NCI-H2107 treated with DMSO at 0.1 percent for 48 hours (cell line): ENCODE data around the gene GRAMD1A.
"Not testable (repeated sequence)": the region's sequence is repeated elsewhere in the genome, so short reads cannot be mapped to it uniquely, and the experiment has no call there.

Source experiments
- DNase-seq: peaks from one replicate; lab custom pipeline; 2025; ENCODE audit not compliant: unreplicated experiment; lab: John Stamatoyannopoulos, UW

The GRAMD1A gene

GRCh38 chr19:34976611-34977010 lies 23.5 kb upstream of the GRAMD1A start:
- no peak for DNase-seq

- no peak for DNase-seq
These were observed 20.1 kb upstream of the GRAMD1A start for GRCh38 chr19:34979819-34980640.

GRCh38 chr19:34982275-34982674 lies 17.8 kb upstream of the GRAMD1A start:
- no peak for DNase-seq

- DNase-seq, result no peak
These were observed 16.3 kb upstream of the GRAMD1A start for GRCh38 chr19:34983786-34984185.

- no peak for DNase-seq
These were observed 15.8 kb upstream of the GRAMD1A start for GRCh38 chr19:34984287-34984686.

GRCh38 chr19:34985249-34986022 lies 14.7 kb upstream of the GRAMD1A start:
- DNase-seq, result no peak

- DNase-seq, result no peak
These were observed 12.0 kb upstream of the GRAMD1A start for GRCh38 chr19:34988119-34988518.

- no peak for DNase-seq
These were observed 10.8 kb upstream of the GRAMD1A start for GRCh38 chr19:34989298-34989697.

- DNase-seq, result no peak
These were observed 9.4 kb upstream of the GRAMD1A start for GRCh38 chr19:34990578-34991192.

GRCh38 chr19:34991542-34992333 lies 8.4 kb upstream of the GRAMD1A start:
- no peak for DNase-seq

- not testable (repeated sequence) for DNase-seq
These were observed 7.5 kb upstream of the GRAMD1A start for GRCh38 chr19:34992582-34992981.

GRCh38 chr19:34994286-34994642 lies 5.9 kb upstream of the GRAMD1A start:
- no peak for DNase-seq

GRCh38 chr19:34994643-34995541 lies 5.2 kb upstream of the GRAMD1A start:
- DNase-seq, result no peak

- no peak for DNase-seq
These were observed 4.6 kb upstream of the GRAMD1A start for GRCh38 chr19:34995551-34995950.

GRCh38 chr19:34997071-34997617 lies 3.0 kb upstream of the GRAMD1A start:
- DNase-seq, result no peak

- not testable (repeated sequence) for DNase-seq
These were observed 1.9 kb upstream of the GRAMD1A start for GRCh38 chr19:34998224-34998623.

GRCh38 chr19:34998777-34999497 lies 1.2 kb upstream of the GRAMD1A start:
- DNase-seq, result no peak

GRCh38 chr19:35000338-35000646 lies 169 bp downstream of the GRAMD1A start:
- DNase-seq, result no peak
